GM21360 (cell line): ENCODE data around the gene ADAMTS20.
"Not testable (repeated sequence)": the region's sequence is repeated elsewhere in the genome, so short reads cannot be mapped to it uniquely, and the experiment has no call there.

Experiments
- ATAC-seq: cut with Tn5 transposase; IDR thresholded peaks from one replicate; pipeline ENCODE4 v1.9.1; 2021; ENCODE audit warnings: mild to moderate bottlenecking, moderate library complexity; ENCODE audit not compliant: unreplicated experiment

Gene ADAMTS20

DNA sequence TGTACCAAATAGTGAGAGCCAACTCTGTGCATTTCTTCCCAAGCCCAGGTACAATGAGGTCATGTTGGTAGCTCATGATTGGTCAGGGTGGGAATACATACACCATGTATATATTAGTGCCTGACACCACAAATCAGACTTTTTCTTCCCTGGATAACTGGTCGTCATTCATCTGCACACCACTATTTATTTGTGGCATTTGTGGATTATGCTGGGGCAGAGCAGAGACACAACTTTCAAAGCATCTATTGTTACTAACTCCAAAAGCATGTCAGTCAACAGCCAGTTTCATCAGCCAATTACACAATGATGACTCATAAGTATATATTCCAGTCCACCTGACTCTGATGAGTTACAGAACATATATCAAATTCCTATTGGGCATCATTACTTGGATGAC lies 181.7 kb downstream of the ADAMTS20 start:
- ATAC-seq: no peak

GRCh38 chr12:43362910-43363694 lies 188.9 kb downstream of the ADAMTS20 start:
- ATAC-seq: no peak

GRCh38 chr12:43361031-43361710 lies 190.8 kb downstream of the ADAMTS20 start:
- ATAC-seq: no peak

DNA sequence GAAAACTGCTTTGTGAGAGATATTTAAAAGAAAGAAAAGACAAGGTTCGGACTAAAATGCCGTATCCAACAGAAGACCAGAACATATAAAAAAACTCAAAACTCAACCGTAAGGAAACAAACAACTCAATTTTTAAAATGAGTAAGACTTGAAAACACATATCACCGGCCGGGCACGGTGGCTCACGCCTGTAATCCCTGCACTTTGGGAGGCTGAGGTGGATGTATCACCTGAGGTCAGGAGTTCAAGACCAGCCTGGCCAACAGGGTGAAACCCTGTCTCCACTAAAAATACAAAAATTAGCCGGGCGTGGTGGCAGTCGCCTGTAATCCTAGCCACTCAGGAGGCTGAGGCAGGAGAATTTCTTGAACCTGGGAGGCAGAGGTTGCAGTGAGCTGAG lies 192.0 kb downstream of the ADAMTS20 start:
- ATAC-seq: not testable (repeated sequence)

GRCh38 chr12:43357141-43357540 lies 194.9 kb downstream of the ADAMTS20 start:
- ATAC-seq: no peak

DNA sequence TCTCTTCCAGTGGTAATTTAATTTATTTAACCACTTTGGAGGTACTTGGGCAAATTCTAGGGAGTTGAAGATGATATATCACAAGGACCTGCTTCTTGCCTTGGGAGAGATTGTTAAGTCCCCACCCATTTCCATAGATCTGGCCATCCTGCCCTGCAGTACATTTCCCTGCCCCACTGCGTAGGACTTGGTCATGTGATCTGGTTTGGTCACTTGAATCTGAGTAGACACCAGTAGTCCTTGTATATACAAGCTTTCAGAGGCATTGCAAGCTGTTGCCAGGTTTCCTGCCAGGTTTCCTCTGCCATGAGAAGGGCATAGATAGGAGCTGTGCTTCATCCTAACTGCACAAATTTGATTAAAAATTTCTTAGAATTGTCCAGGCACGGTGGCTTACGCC lies 200.0 kb downstream of the ADAMTS20 start:
- no peak for ATAC-seq

- ATAC-seq: no peak
Measured at GRCh38 chr12:43349863-43350262, 202.1 kb downstream of the ADAMTS20 start.

- no peak for ATAC-seq
Measured at GRCh38 chr12:43348221-43348620, 203.8 kb downstream of the ADAMTS20 start.

DNA sequence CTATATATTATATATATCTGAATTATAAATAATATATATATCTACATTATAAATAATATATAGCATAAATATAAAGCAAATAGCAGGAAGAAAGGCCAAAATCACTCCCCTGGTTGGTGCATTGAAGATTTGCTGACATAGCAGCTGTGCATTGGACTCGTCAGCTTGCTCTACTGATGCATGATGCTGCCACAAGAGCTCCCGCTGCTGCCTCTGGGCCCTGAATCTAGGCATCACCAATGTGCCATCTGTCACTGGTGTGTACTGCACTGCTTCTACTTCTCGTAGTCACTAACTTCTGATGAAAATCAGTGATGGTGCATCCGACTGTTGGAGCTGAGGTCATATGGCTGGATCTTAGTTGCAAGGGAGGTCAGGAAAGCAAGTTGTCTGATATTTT lies 205.0 kb downstream of the ADAMTS20 start:
- no peak for ATAC-seq

- ATAC-seq: no peak
Measured at GRCh38 chr12:43345023-43345422, 207.0 kb downstream of the ADAMTS20 start.

- ATAC-seq: not testable (repeated sequence)
Measured at GRCh38 chr12:43341785-43342313, 210.2 kb downstream of the ADAMTS20 start.

DNA sequence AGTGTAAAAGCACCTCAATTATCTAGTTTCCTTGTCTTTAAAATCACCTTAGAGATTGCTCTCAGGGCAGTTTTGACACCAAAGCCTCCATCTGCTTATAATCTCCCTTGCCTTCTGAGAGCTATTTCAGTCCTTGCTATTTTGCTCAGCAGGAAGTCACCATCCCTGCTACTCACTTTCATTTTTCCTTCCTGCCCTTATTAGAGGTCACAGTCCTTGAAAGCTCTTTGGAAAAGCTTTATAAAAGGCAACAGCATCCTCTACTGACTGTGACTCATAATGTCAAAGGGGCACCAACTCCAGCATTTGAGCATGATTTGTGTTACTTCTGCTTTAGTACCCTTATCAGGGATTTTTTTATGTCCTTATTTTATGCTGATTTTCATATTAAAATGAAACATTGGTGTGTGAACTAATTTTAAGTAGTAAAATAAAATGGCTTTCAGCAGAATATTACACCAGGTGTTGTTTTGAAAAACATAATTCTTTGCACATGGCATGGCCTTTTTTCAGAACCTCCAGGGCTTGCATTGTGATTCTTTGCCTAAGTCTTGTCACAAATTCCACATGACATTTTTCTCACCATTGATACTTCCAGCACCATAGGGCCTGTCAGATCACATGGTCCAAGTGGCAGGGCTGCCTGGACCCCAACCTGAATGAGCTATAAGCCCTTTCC lies 213.0 kb downstream of the ADAMTS20 start:
- peak; percentile 65 for ATAC-seq

GRCh38 chr12:43337571-43338444 lies 214.2 kb downstream of the ADAMTS20 start:
- ATAC-seq: peak; percentile 44

- peak; percentile 1 for ATAC-seq
Measured at GRCh38 chr12:43336962-43337555, 214.9 kb downstream of the ADAMTS20 start.

DNA sequence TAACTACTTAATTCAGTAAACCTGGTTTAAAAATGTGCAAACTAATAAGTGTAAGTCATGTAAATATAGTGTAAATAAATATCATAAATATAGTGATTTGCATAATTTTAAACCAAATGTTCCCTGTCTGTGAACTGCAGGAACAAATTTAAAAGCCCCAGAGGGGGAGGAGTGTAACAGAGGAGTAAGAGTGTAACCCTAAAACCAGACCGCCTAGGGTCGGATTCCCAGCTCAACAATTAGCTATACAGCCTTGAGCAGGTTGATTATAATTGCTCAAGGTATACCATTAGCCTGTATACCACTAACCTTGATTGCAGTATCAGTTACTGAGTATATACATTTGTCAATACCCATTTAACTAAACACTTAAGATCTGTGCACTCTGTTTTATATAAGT lies 218.4 kb downstream of the ADAMTS20 start:
- no peak for ATAC-seq

GRCh38 chr12:43332977-43333640 lies 218.9 kb downstream of the ADAMTS20 start:
- no peak for ATAC-seq

DNA sequence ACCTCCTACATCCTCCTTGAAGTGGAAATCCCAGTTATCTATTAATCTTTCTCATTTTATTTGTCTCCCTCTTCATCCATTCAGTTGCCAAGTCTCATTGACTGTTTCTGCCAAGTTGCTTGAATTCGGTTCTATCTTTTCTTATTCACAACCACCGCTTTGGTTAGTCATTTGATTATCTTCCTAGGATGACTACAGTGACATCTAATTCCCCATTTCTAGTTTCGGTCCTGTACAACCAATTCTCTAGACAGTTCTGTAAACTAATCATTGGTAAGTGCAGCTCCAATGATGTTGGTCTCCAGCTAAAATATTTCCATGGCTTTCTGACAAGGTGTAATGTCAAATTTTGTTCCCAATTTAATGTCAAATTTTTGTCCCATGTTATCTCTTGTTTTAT lies 220.1 kb downstream of the ADAMTS20 start:
- no peak for ATAC-seq

- no peak for ATAC-seq
Measured at GRCh38 chr12:43329375-43329774, 222.6 kb downstream of the ADAMTS20 start.

GRCh38 chr12:43325786-43326185 lies 226.2 kb downstream of the ADAMTS20 start:
- ATAC-seq: no peak

DNA sequence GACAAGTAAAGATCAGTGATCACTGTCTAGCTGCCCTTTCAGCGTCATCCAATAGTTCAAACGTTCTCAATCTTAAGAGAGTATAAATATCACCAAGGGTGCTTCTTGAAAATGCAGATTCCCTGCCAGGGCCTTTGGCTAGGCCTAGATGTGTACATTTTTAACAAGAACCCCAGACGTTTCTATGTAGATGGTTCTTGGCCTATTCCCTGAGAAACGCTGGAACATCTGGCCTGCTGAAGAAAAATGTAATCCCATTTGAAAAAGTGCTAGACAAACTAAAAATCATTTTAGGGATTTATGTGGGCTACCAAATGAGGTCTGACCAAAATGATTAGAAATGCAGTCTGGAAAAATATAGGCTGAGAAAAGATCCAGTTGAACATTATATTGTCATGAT lies 231.7 kb downstream of the ADAMTS20 start:
- no peak for ATAC-seq
